Middle frontal gyrus (tissue), 1 donor: Measurements from ENCODE around the gene STK10.

Source experiments
- DNase-seq: peaks from one replicate; pipeline ENCODE4 v3.0.0-alpha.2; 2015; ENCODE audit warnings: low spot score; ENCODE audit errors: extremely low spot score

Gene STK10

GRCh38 chr5:172144931-172145869 lies 42.8 kb downstream of the STK10 start:
- no peak for DNase-seq

- no peak for DNase-seq
Measured at GRCh38 chr5:172144291-172144815, 43.7 kb downstream of the STK10 start.

GRCh38 chr5:172143875-172144274 lies 44.1 kb downstream of the STK10 start:
- DNase-seq, result no peak

- no peak for DNase-seq
Measured at GRCh38 chr5:172142709-172143215, 45.3 kb downstream of the STK10 start.

- DNase-seq, result no peak
Measured at GRCh38 chr5:172141949-172142319, 46.1 kb downstream of the STK10 start.

- DNase-seq, result no peak
Measured at GRCh38 chr5:172140866-172141265, 47.2 kb downstream of the STK10 start.

GRCh38 chr5:172140120-172140519 lies 47.9 kb downstream of the STK10 start:
- DNase-seq, result no peak

GRCh38 chr5:172137046-172137445 lies 51.0 kb downstream of the STK10 start:
- DNase-seq, result no peak

- no peak for DNase-seq
Measured at GRCh38 chr5:172133359-172134029, 54.5 kb downstream of the STK10 start.

GRCh38 chr5:172131690-172132089 lies 56.3 kb downstream of the STK10 start:
- no peak for DNase-seq

GRCh38 chr5:172129256-172129910 lies 58.6 kb downstream of the STK10 start:
- DNase-seq, result no peak

- no peak for DNase-seq
Measured at GRCh38 chr5:172127581-172127980, 60.4 kb downstream of the STK10 start.

GRCh38 chr5:172123269-172123692 lies 64.7 kb downstream of the STK10 start:
- no peak for DNase-seq

GRCh38 chr5:172119921-172120688 lies 67.9 kb downstream of the STK10 start:
- no peak for DNase-seq

GRCh38 chr5:172118891-172119290 lies 69.1 kb downstream of the STK10 start:
- DNase-seq, result no peak

GRCh38 chr5:172117977-172118701 lies 69.9 kb downstream of the STK10 start:
- no peak for DNase-seq

GRCh38 chr5:172115541-172115982 lies 72.5 kb downstream of the STK10 start:
- DNase-seq, result no peak

- DNase-seq, result no peak
Measured at GRCh38 chr5:172114875-172115422, 73.1 kb downstream of the STK10 start.

- no peak for DNase-seq
Measured at GRCh38 chr5:172113036-172113435, 75.0 kb downstream of the STK10 start.

GRCh38 chr5:172111852-172112225 lies 76.2 kb downstream of the STK10 start:
- DNase-seq, result no peak
